GM12878 (cell line): Measurements from ENCODE around the gene LIMS2. TPM values are rescaled to one million over a fixed set of nuclear protein-coding genes. Genes with fewer than 3 reads are reported as not detected.

Experiments
- ATAC-seq: fragments of 200-7000 bp; cut with Tn5 transposase; 3 replicates; pipeline ENCODE4 v1.9.1; 2020; ENCODE audit warnings: mild to moderate bottlenecking, moderate library complexity
- BruUV-seq: library from RNA; stranded (reverse); fragments of 400-500 nt; replicated peaks from 2 replicates; lab custom pipeline; 2021; lab: Mats Ljungman, UMichigan
- CTCF ChIA-PET: fragments of 300-600 bp; sonication (Branson Sonifier 250); formaldehyde crosslinking; extraction: SDS; loops from one replicate; lab custom pipeline; 2021; ENCODE audit warnings: inconsistent platforms; lab: Yijun Ruan, JAX
- POLR2A ChIA-PET: fragments of 350-600 bp; formaldehyde crosslinking; extraction: SDS; loops from one replicate; lab custom pipeline; 2021; ENCODE audit warnings: inconsistent platforms; lab: Charles Lee
- RAD21 ChIA-PET: fragments of 300-600 bp; sonication (Branson Sonifier 250); formaldehyde crosslinking; loops from one replicate; lab custom pipeline; 2023; ENCODE audit warnings: antibody characterized with exemption; ENCODE audit not compliant: unreplicated experiment; lab: Charles Lee
- SMC1A ChIA-PET: fragments of 300-600 bp; sonication (Branson Sonifier 250); formaldehyde crosslinking; loops from one replicate; lab custom pipeline; 2023; ENCODE audit not compliant: unreplicated experiment, uncharacterized antibody; lab: Charles Lee
- DNase-seq: peaks from one replicate; pipeline ENCODE4 v3.0.0-alpha.2; 2011; ENCODE audit warnings: low read depth, low spot score
- FAIRE-seq: peaks from 3 replicates; lab custom pipeline; 2011; peaks lifted over from hg19 to GRCh38; lab: Jason Lieb, UNC
- H2AFZ ChIP-seq: 2 replicates; pipeline ENCODE4 v1.6.0; 2011; ENCODE audit warnings: low read depth, low read length, control low read depth; ENCODE audit not compliant: control insufficient read depth
- H3K27ac ChIP-seq: 2 replicates; pipeline ENCODE4 v1.5.1; 2011; ENCODE audit warnings: control low read depth; ENCODE audit not compliant: control insufficient read depth, insufficient read depth
- H3K27me3 ChIP-seq, 2 experiments: replicated peaks in 1 of 2; 2 replicates each; pipeline versions ENCODE4 v1.6.0 to v1.6.1; 2011; ENCODE audit warnings: low read length in 1 of 2; ENCODE audit not compliant: control insufficient read depth in 2 of 2, insufficient read depth in 2 of 2
- H3K36me3 ChIP-seq, 2 experiments: 2 replicates each; pipeline ENCODE4 v1.5.1; 2011; ENCODE audit warnings: low read length in 1 of 2; ENCODE audit not compliant: control insufficient read depth in 2 of 2, insufficient read depth in 2 of 2
- H3K4me1 ChIP-seq: 2 replicates; pipeline ENCODE4 v1.6.1; 2011; ENCODE audit warnings: mild to moderate bottlenecking, low read length, moderate library complexity, mixed read lengths; ENCODE audit not compliant: control insufficient read depth, insufficient read depth
- H3K4me2 ChIP-seq: 2 replicates; pipeline ENCODE4 v1.6.0; 2011; ENCODE audit warnings: control low read depth; ENCODE audit not compliant: control insufficient read depth, insufficient read depth
- H3K4me3 ChIP-seq: fragments of 200-600 bp; sonication (generic); 2 replicates; pipeline ENCODE4 v1.5.1; 2016
- H3K79me2 ChIP-seq: 2 replicates; pipeline ENCODE4 v1.6.0; 2011; ENCODE audit warnings: low read length; ENCODE audit not compliant: control insufficient read depth, insufficient read depth
- H3K9ac ChIP-seq: 2 replicates; pipeline ENCODE4 v1.8.0; 2011; ENCODE audit warnings: low read length, control low read depth, mixed read lengths; ENCODE audit not compliant: control insufficient read depth, insufficient read depth
- H3K9me3 ChIP-seq: replicated peaks from 3 replicates; pipeline ENCODE4 v1.5.1; 2011; ENCODE audit warnings: mild to moderate bottlenecking, low read length; ENCODE audit not compliant: control insufficient read depth, insufficient read depth
- H4K20me1 ChIP-seq: 2 replicates; pipeline ENCODE4 v1.6.0; 2011; ENCODE audit not compliant: control insufficient read depth, insufficient read depth
- CREB1 ChIP-seq: IDR thresholded peaks from 2 replicates; pipeline ENCODE4 v1.6.1; 2012; ENCODE audit warnings: low read depth, mild to moderate bottlenecking, inconsistent platforms
- ELK1 ChIP-seq: IDR thresholded peaks from 2 replicates; pipeline ENCODE4 v1.6.1; 2012; ENCODE audit warnings: low read depth, low read length, improper control_type of control experiment
- MEF2A ChIP-seq: IDR thresholded peaks from 2 replicates; pipeline ENCODE4 v1.6.1; 2011; ENCODE audit warnings: low read depth, mild to moderate bottlenecking, low read length, moderate library complexity; ENCODE audit not compliant: insufficient read depth
- MLLT1 ChIP-seq: fragments of 450-650 bp; IDR thresholded peaks from 2 replicates; pipeline ENCODE4 v1.6.1; 2016; ENCODE audit warnings: mild to moderate bottlenecking
- SUPT20H ChIP-seq: IDR thresholded peaks from 2 replicates; pipeline ENCODE4 v1.6.1; 2011; ENCODE audit warnings: low read depth, mild to moderate bottlenecking, low read length, moderate library complexity, borderline replicate concordance; ENCODE audit not compliant: control insufficient read depth
- TAF1 ChIP-seq: IDR thresholded peaks from 2 replicates; pipeline ENCODE4 v1.6.1; 2011; ENCODE audit warnings: mild to moderate bottlenecking, low read depth, low read length, borderline replicate concordance
- ZNF24 ChIP-seq: fragments of 450-650 bp; IDR thresholded peaks from 2 replicates; pipeline ENCODE4 v1.6.1; 2017; ENCODE audit warnings: antibody characterized with exemption, mild to moderate bottlenecking
- WGBS: methylation state at CpG from one replicate; pipeline ENCODE4 v1.1.6; 2016; ENCODE audit warnings: low lambda C conversion rate; ENCODE audit not compliant: insufficient replicate concordance, insufficient coverage; ENCODE audit errors: missing lambda C conversion rate; 5-methylcytosine and 5-hydroxymethylcytosine counted together
- in situ Hi-C: fragments of 300-500 bp; cut with MboI; formaldehyde crosslinking; loops from 9 replicates; pipeline ENCODE4 v1.14.3; 2018; ENCODE audit warnings: mixed read lengths
- intact Hi-C: fragments of 100-400 bp; cut with micrococcal nuclease; formaldehyde crosslinking; loops from one replicate; pipeline ENCODE4 v1.14.2; 2022; ENCODE audit not compliant: unreplicated experiment
- polyA plus RNA-seq, 11 experiments: library from polyadenylated mRNA; depleted of rRNA in 4 of 11; unstranded in 6 of 11; stranded (reverse) in 5 of 11; fragments of >200 nt; fragmentation: Nextera tagmentation in 4 of 11; fragmentation: Illumina TruSeq in 1 of 11; extraction: Ambion mirVana in 4 of 11; extraction: Trizol in 1 of 11; gene quantifications; 1 replicate in 1 of 11; 2 replicates in 10 of 11; pipeline versions ENCODE4 v1.2.1 to v1.2.3, GENCODE V29; 2011 to 2016; ENCODE audit warnings: inconsistent platforms in 2 of 11, missing spikeins in 2 of 11, low read depth in 1 of 11
- total RNA-seq, 4 experiments: library from RNA; depleted of rRNA in 3 of 4; stranded (reverse); fragments of >200 nt in 3 of 4; fragmentation: Illumina TruSeq in 1 of 4; extraction: Trizol in 1 of 4; gene quantifications; 2 replicates each; pipeline versions ENCODE4 v1.2.1 to v1.2.3, GENCODE V29; 2013 to 2021
- TF ChIP-seq, protein P1 (sequence below), 3 experiments: IDR thresholded peaks in 2 of 3; conservative IDR thresholded peaks in 1 of 3; 2 replicates each; pipeline ENCODE4 v1.5.1; 2011; ENCODE audit warnings: low read depth in 3 of 3, low read length in 3 of 3, mild to moderate bottlenecking in 3 of 3, control low read depth in 2 of 3, moderate library complexity in 2 of 3, inconsistent platforms in 1 of 3, mixed read lengths in 1 of 3; ENCODE audit not compliant: control insufficient read depth in 2 of 3, insufficient read depth in 1 of 3; ENCODE audit errors: extremely low read depth in 1 of 3
- TF ChIP-seq, protein P2 (sequence below): IDR thresholded peaks from 2 replicates; pipeline ENCODE4 v1.6.1; 2011; ENCODE audit warnings: mild to moderate bottlenecking, low read depth, low read length, moderate library complexity; ENCODE audit not compliant: insufficient replicate concordance

The LIMS2 gene
- total and polyA plus RNA-seq, 10 of the 15 experiments (the other 5 are each of a cell fraction or from before 2014, with no cell fraction given) = 0.06 to 0.81 (median 0.16) TPM; not detected in 2

DNA sequence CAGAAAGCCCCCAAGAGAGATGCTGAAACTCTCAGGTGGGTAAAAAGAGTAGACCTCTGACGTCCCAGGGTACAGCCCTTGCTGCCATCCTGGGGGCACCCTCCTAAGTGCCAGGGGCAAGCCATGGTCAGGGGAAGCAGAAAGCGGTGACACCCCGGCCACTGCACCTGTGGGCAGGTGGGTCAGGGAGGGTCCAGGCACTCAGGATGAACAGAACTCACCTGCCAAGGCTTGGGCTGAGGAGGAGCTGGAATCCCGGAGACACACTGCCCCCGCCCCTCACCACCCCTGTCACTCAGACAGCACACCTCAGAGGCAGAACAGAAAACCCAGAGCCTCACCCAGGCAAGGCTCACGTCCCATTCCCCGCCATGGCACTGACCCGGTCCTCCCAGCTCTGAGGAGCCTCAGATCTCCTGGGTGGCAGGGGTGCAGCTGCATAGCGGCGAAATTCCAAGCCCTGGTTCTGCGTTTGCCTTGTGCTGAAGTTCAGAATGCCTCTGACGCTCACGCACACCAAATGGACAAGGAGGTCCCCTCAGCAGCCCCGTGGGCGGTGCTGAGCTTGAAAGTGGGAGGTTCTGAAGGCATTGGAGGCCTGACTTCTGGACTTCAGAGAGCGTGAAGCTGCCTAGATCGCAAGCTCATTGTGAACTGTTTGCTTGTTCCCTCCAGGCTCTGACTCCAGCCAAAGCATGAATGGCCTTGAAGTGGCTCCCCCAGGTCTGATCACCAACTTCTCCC lies 25.1 kb downstream of the LIMS2 start:
- ChIA-PET CTCF (interaction anchor here (0.5 to 8.3 kb wide), 14 partner anchors 9 to 614 kb away, joined by 3 to 90 read pairs (median 4); partner anchors contain the start of gene WDR33), SMC1A (interaction anchor here (0.6 to 4.6 kb wide), 4 partner anchors 36 to 171 kb away, joined by 3 to 26 read pairs (median 4); no protein-coding TSS in a partner anchor), RAD21 (interaction anchor here (0.7 to 2.3 kb wide), 3 partner anchors 57 to 83 kb away, joined by 3 to 23 read pairs (median 3); no protein-coding TSS in a partner anchor), POLR2A (interaction anchor here (0.6 kb wide), 1 partner anchor 151 kb away, joined by 3 read pairs; no protein-coding TSS in a partner anchor)
- Histone ChIP-seq H3K79me2 (no peaks in the 10 kb centered on the region), H4K20me1 (no peaks in the 10 kb centered on the region), H3K4me1 (no peaks in the 10 kb centered on the region), H3K9ac (no peak overlapping the region), H3K9me3 (no peaks in the 10 kb centered on the region), H3K36me3 (no peaks in the 10 kb centered on the region), H2AFZ (no peak overlapping the region), H3K27me3 (no peaks in the 10 kb centered on the region), H3K4me3 (no peak overlapping the region), H3K4me2 (no peak overlapping the region), H3K27ac (no peak overlapping the region)
- BruUV-seq = no TSS peak
- 51% methylated on average over 17 of the region's 17 CpGs for WGBS
- ATAC-seq (peak; percentile 30), DNase-seq (no peak), FAIRE-seq (no peak)
- in situ Hi-C loops = no loop called here
- intact Hi-C loops = no loop called here
- TF ChIP-seq TAF1 (no peak), MLLT1 (no peak), CREB1 (no peak), SUPT20H (no peak), ELK1 (no peak), ZNF24 (no peak), MEF2A (no peak)
- TF ChIP-seq, protein P1, sequence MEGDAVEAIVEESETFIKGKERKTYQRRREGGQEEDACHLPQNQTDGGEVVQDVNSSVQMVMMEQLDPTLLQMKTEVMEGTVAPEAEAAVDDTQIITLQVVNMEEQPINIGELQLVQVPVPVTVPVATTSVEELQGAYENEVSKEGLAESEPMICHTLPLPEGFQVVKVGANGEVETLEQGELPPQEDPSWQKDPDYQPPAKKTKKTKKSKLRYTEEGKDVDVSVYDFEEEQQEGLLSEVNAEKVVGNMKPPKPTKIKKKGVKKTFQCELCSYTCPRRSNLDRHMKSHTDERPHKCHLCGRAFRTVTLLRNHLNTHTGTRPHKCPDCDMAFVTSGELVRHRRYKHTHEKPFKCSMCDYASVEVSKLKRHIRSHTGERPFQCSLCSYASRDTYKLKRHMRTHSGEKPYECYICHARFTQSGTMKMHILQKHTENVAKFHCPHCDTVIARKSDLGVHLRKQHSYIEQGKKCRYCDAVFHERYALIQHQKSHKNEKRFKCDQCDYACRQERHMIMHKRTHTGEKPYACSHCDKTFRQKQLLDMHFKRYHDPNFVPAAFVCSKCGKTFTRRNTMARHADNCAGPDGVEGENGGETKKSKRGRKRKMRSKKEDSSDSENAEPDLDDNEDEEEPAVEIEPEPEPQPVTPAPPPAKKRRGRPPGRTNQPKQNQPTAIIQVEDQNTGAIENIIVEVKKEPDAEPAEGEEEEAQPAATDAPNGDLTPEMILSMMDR (IDR thresholded peaks at IDR 0.05 in 2 of 3, conservative IDR thresholded peaks at IDR 0.05 in 1 of 3; ENCODE audit: control insufficient read depth in 2 of 3, extremely low read depth in 1 of 3, insufficient read depth in 1 of 3, low read depth in 3 of 3, low read length in 3 of 3) = no peak
- TF ChIP-seq, protein P2, sequence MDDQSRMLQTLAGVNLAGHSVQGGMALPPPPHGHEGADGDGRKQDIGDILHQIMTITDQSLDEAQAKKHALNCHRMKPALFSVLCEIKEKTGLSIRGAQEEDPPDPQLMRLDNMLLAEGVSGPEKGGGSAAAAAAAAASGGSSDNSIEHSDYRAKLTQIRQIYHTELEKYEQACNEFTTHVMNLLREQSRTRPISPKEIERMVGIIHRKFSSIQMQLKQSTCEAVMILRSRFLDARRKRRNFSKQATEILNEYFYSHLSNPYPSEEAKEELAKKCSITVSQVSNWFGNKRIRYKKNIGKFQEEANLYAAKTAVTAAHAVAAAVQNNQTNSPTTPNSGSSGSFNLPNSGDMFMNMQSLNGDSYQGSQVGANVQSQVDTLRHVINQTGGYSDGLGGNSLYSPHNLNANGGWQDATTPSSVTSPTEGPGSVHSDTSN = no peak
